ENCODE data around the gene C14orf119. TPM values are rescaled to one million over a fixed set of nuclear protein-coding genes. Genes with fewer than 3 reads are reported as not detected.

The C14orf119 gene
- total RNA-seq, 1 experiment from 2014 or later: 39.6 TPM

DNA sequence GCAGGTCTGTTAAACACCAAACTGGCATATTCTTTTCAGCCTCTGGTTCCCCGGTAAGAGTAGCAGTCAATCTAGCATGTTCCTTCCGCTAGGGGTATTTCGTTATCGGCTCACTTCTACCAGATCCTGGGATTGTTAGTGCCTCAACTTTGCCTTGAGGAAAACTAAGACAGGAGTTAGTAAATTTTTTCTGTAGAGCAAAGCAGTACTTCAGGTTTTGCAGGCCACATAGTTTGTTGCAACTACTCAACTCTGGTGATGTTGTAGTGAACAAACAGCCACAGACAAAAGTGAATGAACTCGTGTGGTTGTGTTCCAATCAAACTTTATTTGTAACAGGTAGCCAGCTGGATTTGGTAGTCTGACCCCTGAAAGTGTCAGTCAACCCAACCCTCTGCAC lies 31.7 kb upstream of the C14orf119 start:
- POLR2A ChIA-PET: interaction anchor here (0.7 to 7.7 kb wide), 3 partner anchors 32 to 129 kb away, joined by 3 to 133 read pairs (median 13); partner anchors contain the start of genes ACIN1, AJUBA and C14orf119
- Mint-ChIP-seq H3K27me3 (ENCODE audit: insufficient read depth, unreplicated experiment) (no peaks in the 10 kb centered on the region), H3K4me3 (ENCODE audit: unreplicated experiment) (no peak overlapping the region), H3K36me3 (ENCODE audit: insufficient read depth, unreplicated experiment) (peaks cover 100% of the 10 kb centered on the region), H3K9me3 (ENCODE audit: unreplicated experiment) (no peaks in the 10 kb centered on the region), H3K4me1 (ENCODE audit: insufficient read depth, unreplicated experiment) (peaks cover 30% of the 10 kb centered on the region), H3K27ac (ENCODE audit: low read depth, unreplicated experiment) (no peak overlapping the region)
- no TSS peak for BruUV-seq (replicated peaks)
- CTCF ChIA-PET: interaction anchor here (0.6 to 16.3 kb wide), 7 partner anchors 8 to 1083 kb away, joined by 3 to 620 read pairs (median 57); partner anchors contain the start of gene AJUBA
- intact Hi-C loops (cut with micrococcal nuclease): no loop called here
- TF ChIP-seq, protein P1, sequence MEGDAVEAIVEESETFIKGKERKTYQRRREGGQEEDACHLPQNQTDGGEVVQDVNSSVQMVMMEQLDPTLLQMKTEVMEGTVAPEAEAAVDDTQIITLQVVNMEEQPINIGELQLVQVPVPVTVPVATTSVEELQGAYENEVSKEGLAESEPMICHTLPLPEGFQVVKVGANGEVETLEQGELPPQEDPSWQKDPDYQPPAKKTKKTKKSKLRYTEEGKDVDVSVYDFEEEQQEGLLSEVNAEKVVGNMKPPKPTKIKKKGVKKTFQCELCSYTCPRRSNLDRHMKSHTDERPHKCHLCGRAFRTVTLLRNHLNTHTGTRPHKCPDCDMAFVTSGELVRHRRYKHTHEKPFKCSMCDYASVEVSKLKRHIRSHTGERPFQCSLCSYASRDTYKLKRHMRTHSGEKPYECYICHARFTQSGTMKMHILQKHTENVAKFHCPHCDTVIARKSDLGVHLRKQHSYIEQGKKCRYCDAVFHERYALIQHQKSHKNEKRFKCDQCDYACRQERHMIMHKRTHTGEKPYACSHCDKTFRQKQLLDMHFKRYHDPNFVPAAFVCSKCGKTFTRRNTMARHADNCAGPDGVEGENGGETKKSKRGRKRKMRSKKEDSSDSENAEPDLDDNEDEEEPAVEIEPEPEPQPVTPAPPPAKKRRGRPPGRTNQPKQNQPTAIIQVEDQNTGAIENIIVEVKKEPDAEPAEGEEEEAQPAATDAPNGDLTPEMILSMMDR (IDR thresholded peaks at IDR 0.05; ENCODE audit: unreplicated experiment): no peak
- DNase-seq (ENCODE audit: unreplicated experiment): no peak

DNA sequence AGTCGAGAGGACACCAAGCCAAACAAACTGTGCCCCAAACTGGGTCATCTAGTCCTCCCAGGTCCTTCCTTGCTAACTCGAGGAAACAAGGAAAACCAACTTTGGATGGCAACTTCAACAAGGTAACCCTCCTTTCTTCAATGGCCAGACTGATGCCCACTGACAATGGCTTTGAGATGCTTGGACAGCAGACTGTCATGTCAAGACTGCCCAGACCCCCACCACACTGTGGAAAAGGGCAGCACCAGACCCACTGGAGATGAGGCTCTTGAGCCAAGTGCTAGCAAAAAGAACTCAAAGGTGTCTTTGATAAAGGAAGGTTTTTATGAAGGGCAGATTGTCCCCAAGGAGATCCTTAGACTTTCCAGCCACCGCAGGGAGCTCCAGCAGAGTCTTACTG lies 28.9 kb upstream of the C14orf119 start:
- no peaks in the 10 kb centered on the region for H3K27me3 Mint-ChIP-seq (ENCODE audit: insufficient read depth, unreplicated experiment)
- no peak overlapping the region for H3K4me3 Mint-ChIP-seq (ENCODE audit: unreplicated experiment)
- ChIA-PET POLR2A (interaction anchor here (0.6 to 1.2 kb wide), 2 partner anchors 29 to 1129 kb away, joined by 3 read pairs; partner anchors contain the start of genes ACIN1, C14orf119 and TM9SF1), CTCF (interaction anchor here (0.7 to 16.3 kb wide), 5 partner anchors 13 to 97 kb away, joined by 4 to 620 read pairs (median 22); partner anchors contain the start of gene AJUBA)
- no peak overlapping the region for H3K27ac Mint-ChIP-seq (ENCODE audit: low read depth, unreplicated experiment)
- intact Hi-C loops (cut with micrococcal nuclease): no loop called here
- peaks cover 32% of the 10 kb centered on the region for H3K4me1 Mint-ChIP-seq (ENCODE audit: insufficient read depth, unreplicated experiment)
- TF ChIP-seq, protein P1 (IDR thresholded peaks at IDR 0.05; ENCODE audit: unreplicated experiment): no peak
- BruUV-seq (replicated peaks): no TSS peak
- no peak for DNase-seq (ENCODE audit: unreplicated experiment)
- no peaks in the 10 kb centered on the region for H3K9me3 Mint-ChIP-seq (ENCODE audit: unreplicated experiment)
- peaks cover 85% of the 10 kb centered on the region for H3K36me3 Mint-ChIP-seq (ENCODE audit: insufficient read depth, unreplicated experiment)

DNA sequence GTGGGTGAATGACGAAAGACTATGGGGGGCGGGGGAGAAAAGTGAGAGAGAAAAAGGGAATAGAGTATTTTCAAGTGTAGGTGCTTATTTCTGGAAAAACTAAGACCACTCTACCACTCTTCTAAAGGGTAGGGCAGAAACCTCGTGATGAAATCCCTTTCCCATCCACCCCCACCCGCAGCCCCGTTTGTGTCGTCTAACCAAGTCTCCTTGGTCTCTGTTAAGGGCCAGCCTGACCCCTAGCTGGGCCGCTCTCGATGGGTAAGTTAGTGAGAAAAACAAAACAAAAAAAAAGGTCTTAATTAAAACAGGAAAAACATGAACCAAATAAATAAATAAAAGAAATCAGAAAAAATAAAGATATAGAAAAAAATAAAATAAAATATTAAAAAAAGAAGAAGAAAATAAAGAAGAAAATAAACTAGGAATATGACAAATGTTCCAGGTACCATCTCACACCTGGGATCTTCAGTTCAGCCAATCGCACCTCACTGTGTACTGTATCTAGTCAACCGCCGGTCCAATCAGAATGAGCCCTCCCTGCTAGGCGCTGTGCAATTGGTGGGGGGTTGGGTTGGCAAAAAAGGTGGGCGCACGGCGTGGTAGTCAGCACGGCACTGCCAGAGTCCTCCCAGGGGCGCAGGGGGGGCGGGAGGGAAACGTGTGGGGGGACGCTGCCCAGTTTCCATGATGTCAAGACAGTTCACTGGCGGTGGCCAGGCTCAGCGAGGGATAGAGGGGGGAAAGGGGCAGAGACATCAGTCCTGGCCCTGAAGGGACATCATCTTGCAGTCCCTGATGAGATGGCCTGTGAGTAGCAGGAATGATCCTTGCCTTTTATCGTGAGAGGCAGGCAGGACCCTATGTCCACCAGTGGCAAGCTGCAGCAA lies 28.2 kb upstream of the C14orf119 start:
- no TSS peak for BruUV-seq (replicated peaks)
- no peak for DNase-seq (ENCODE audit: unreplicated experiment)
- intact Hi-C loops (cut with micrococcal nuclease): no loop called here
- H3K4me3 Mint-ChIP-seq (ENCODE audit: unreplicated experiment): no peak overlapping the region
- peaks cover 38% of the 10 kb centered on the region for H3K4me1 Mint-ChIP-seq (ENCODE audit: insufficient read depth, unreplicated experiment)
- H3K27ac Mint-ChIP-seq (ENCODE audit: low read depth, unreplicated experiment): no peak overlapping the region
- POLR2A ChIA-PET: interaction anchor here (0.6 to 1.9 kb wide), 3 partner anchors 28 to 1128 kb away, joined by 3 to 27 read pairs (median 5); partner anchors contain the start of genes ACIN1, C14orf119 and TM9SF1
- TF ChIP-seq, protein P1 (IDR thresholded peaks at IDR 0.05; ENCODE audit: unreplicated experiment): no peak
- CTCF ChIA-PET: interaction anchor here (0.6 to 16.3 kb wide), 16 partner anchors 8 to 506 kb away, joined by 3 to 620 read pairs (median 8); partner anchors contain the start of genes AJUBA and CDH24
- no peaks in the 10 kb centered on the region for H3K27me3 Mint-ChIP-seq (ENCODE audit: insufficient read depth, unreplicated experiment)
- peaks cover 85% of the 10 kb centered on the region for H3K36me3 Mint-ChIP-seq (ENCODE audit: insufficient read depth, unreplicated experiment)
- H3K9me3 Mint-ChIP-seq (ENCODE audit: unreplicated experiment): no peaks in the 10 kb centered on the region

All from MCF 10A (cell line).